Skeletal muscle tissue (tissue), 4 donors: ENCODE results near the gene FAM131B. TPM values are rescaled to one million over a fixed set of nuclear protein-coding genes. Genes with fewer than 3 reads are reported as not detected.

Experiments used
- H3K27ac ChIP-seq: one replicate; pipeline ENCODE4 v1.7.0; 2013; ENCODE audit warnings: mild to moderate bottlenecking, low read depth, low read length, inconsistent platforms
- H3K27me3 ChIP-seq, 3 donors: one replicate each; pipeline ENCODE4 v1.7.0; 2013; ENCODE audit warnings: low read length in 3 of 3; ENCODE audit not compliant: control insufficient read depth in 3 of 3, insufficient read depth in 3 of 3
- H3K36me3 ChIP-seq, 3 donors: one replicate each; pipeline ENCODE4 v1.7.0; 2013; ENCODE audit warnings: low read length in 3 of 3; ENCODE audit not compliant: control insufficient read depth in 3 of 3, insufficient read depth in 3 of 3
- H3K4me1 ChIP-seq, 3 donors: one replicate each; pipeline ENCODE4 v1.7.0; 2013; ENCODE audit warnings: low read length in 3 of 3, mild to moderate bottlenecking in 3 of 3; ENCODE audit not compliant: control insufficient read depth in 3 of 3, insufficient read depth in 3 of 3
- H3K4me3 ChIP-seq, 3 donors: one replicate each; pipeline ENCODE4 v1.7.0; 2013; ENCODE audit warnings: low read length in 3 of 3
- H3K9ac ChIP-seq, 3 donors: one replicate each; pipeline ENCODE4 v1.7.0; 2013; ENCODE audit warnings: low read length in 3 of 3, mild to moderate bottlenecking in 3 of 3, moderate library complexity in 2 of 3, low read depth in 1 of 3
- H3K9me3 ChIP-seq, 3 donors: one replicate each; pipeline ENCODE4 v1.7.0; 2013; ENCODE audit warnings: low read length in 3 of 3; ENCODE audit not compliant: control insufficient read depth in 3 of 3
- total RNA-seq: library from RNA; depleted of rRNA; stranded (reverse); fragments of >200 nt; gene quantifications from one replicate; pipeline ENCODE4 v1.2.3, GENCODE V29; 2014
- donor health status: Osteomylitis.

Gene FAM131B
- total RNA-seq, 1 donor from 2014 or later, result 1.0 TPM

DNA sequence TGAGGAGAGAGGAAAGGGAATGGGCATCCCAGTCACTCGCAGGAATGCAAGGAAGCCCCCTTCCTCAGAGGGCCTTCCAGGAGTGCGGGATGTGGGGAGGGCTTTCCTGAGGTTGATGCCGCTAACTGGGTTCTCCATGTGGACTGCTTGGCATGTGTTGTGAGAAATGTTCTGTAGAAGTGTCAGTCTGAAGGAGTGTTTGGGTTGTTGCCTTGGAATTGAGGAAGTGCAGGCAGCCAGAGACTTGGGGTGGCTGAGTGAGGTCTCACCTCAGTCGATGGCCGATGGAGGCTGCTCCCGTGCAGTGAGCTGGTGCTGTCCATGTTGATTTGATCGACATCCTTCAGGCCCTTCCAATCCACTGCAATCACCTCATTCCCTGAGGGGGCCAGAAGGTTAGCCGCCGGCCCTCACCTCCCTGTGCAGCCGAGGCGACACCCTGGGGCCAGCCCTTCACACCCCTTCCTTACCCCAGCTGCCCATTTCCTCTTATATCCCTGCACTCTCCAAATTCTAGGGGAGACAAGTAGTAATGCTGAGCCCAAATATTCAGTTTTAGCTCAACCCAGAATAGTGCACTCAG lies 2.7 kb downstream of the FAM131B start:
- H3K4me3 ChIP-seq, result no peak overlapping the region
- no peaks in the 10 kb centered on the region for H3K36me3 ChIP-seq
- no peak overlapping the region for H3K27ac ChIP-seq
- H3K4me1 ChIP-seq, result peaks cover 0 to 6% (median 4%) of the 10 kb centered on the region in 3 donors
- H3K9ac ChIP-seq, result no peak overlapping the region
- peaks cover 20 to 38% (median 32%) of the 10 kb centered on the region in 3 donors for H3K27me3 ChIP-seq
- H3K9me3 ChIP-seq, result no peaks in the 10 kb centered on the region

- peaks cover 20 to 29% (median 26%) of the 10 kb centered on the region in 3 donors for H3K27me3 ChIP-seq
- no peaks in the 10 kb centered on the region for H3K9me3 ChIP-seq
- no peak overlapping the region for H3K27ac ChIP-seq
Measured at GRCh38 chr7:143358626-143359025, 3.9 kb downstream of the FAM131B start.

DNA sequence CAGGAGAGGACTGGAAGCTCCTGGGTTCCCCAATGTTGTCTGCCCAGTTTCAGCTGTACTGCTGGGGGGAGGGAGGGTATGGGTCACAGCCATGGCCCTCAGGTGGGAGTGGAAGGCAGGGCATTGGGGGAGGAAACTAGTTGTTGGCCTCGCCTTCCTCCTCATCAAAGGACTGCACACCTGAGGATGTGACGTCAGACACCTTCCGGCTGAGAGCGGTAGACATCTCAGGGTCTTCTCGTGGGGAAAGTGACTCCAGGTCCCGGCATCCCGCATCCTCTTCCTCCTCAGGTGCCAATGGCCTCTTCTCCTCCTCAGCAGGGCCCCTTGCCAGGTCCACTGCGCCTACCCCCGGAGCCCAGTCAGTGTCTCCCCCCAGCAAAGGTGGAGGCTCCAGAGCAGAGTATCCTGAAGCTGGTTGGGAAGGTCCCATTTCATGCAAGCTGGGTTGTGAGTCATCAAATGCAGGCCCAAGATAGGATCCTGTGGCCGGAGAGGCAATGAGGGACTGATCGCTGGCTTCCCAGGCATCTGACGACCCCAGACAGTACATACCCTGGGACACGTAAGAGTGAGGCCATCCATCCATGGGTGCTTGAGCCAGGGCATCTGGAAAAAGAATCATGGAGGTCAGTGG lies 6.0 kb downstream of the FAM131B start:
- H3K4me3 ChIP-seq, result no peak overlapping the region
- H3K27me3 ChIP-seq, result peaks cover 8 to 18% (median 12%) of the 10 kb centered on the region in 3 donors
- H3K36me3 ChIP-seq, result peaks cover 0 to 8% (median under 1%) of the 10 kb centered on the region in 3 donors
- no peaks in the 10 kb centered on the region for H3K9me3 ChIP-seq
- H3K9ac ChIP-seq, result no peak overlapping the region
- no peaks in the 10 kb centered on the region for H3K4me1 ChIP-seq
- no peak overlapping the region for H3K27ac ChIP-seq

More at GRCh38 chr7:143358626-143359025, 3.9 kb downstream of the FAM131B start:
- Histone ChIP-seq H3K9ac (no peak overlapping the region), H3K36me3 (no peaks in the 10 kb centered on the region), H3K4me1 (peaks cover 0 to 6% (median 4%) of the 10 kb centered on the region in 3 donors), H3K4me3 (no peak overlapping the region)

GRCh38 chr7:143355450-143356385 lies 6.8 kb downstream of the FAM131B start:
- Histone ChIP-seq H3K36me3 (peaks cover 0 to 12% (median 6%) of the 10 kb centered on the region in 3 donors), H3K4me1 (no peaks in the 10 kb centered on the region), H3K4me3 (no peak overlapping the region), H3K27ac (no peak overlapping the region), H3K27me3 (peaks cover 8 to 14% (median 8%) of the 10 kb centered on the region in 3 donors), H3K9ac (no peak overlapping the region), H3K9me3 (no peaks in the 10 kb centered on the region)

DNA sequence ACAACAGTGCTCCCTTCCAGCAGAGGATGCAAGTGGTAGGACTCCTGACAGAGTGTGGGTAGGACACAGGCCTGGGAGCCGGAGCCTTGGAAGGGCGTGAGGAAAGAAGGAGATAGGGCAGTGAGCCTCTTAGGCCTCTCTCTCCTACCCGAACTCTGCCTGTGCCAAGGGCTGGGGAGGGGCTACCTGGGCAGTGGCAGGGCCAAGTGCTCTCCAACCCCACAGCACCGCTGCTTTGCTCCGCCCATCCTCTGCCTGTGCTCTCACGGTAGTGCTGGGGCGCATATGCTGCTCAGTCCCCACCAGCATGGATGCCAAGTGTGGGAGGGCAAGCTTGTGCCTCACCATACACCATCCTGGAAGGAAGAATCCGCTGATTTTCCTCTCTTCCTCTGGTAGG lies 7.5 kb downstream of the FAM131B start:
- Histone ChIP-seq H3K9me3 (no peaks in the 10 kb centered on the region), H3K4me1 (no peaks in the 10 kb centered on the region), H3K36me3 (peaks cover 0 to 17% (median 10%) of the 10 kb centered on the region in 3 donors), H3K27ac (no peak overlapping the region), H3K27me3 (peaks cover 4 to 7% (median 5%) of the 10 kb centered on the region in 3 donors), H3K9ac (no peak overlapping the region), H3K4me3 (no peak overlapping the region)

DNA sequence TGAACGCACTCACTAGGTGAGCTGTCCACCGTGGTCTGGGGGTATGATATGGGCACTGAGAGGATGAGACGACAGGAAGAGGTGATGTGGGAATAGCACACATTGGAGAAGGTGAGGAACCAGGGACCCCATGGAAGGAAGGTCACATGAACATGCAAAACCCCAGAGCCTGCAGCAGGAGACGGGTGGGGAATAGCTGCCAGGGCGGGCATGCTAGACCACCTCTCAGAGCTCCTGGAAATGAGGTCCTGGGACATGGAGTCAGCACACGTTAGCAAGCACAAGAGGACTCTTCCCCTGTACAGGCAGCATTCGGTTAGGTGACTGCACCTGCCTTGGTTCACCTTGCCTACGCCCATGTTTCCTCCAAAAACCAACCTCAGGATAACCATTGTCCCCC lies 8.1 kb downstream of the FAM131B start:
- no peak overlapping the region for H3K9ac ChIP-seq
- no peak overlapping the region for H3K27ac ChIP-seq
- peaks cover 4 to 22% (median 10%) of the 10 kb centered on the region in 3 donors for H3K36me3 ChIP-seq
- H3K4me3 ChIP-seq, result no peak overlapping the region
- H3K9me3 ChIP-seq, result no peaks in the 10 kb centered on the region
- H3K4me1 ChIP-seq, result no peaks in the 10 kb centered on the region
- peaks cover 0 to 3% (median 2%) of the 10 kb centered on the region in 3 donors for H3K27me3 ChIP-seq

DNA sequence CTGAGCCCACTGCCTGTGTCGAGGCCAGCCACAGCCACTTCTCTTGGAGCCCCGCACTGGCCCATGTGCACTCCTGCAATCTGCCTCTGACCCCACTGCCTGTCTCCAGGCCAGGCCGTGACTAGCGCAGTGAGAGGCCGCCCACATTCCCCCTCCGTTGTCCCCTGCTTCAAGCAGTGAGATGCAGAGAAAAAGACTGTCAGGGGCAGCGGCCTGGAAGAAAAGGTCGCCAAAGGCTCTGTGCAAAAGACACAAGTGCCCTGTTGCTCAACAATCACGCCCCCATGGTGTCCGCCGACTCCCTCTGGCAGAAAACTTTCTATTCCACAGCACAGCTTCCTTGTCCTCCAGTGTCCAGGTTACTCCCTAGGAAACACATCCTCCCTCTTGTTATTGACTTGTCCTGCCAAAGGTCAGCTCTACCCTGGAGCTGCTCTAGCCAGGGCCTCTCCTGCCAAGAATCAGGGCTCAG lies 9.9 kb downstream of the FAM131B start:
- Histone ChIP-seq H3K27ac (no peak overlapping the region), H3K9me3 (no peaks in the 10 kb centered on the region), H3K27me3 (no peaks in the 10 kb centered on the region)

GRCh38 chr7:143351574-143351973 lies 10.9 kb downstream of the FAM131B start:
- Histone ChIP-seq H3K9ac (no peak overlapping the region), H3K4me3 (no peak overlapping the region), H3K4me1 (no peaks in the 10 kb centered on the region), H3K9me3 (no peaks in the 10 kb centered on the region), H3K27me3 (no peaks in the 10 kb centered on the region), H3K27ac (no peak overlapping the region), H3K36me3 (peaks cover 13 to 26% (median 24%) of the 10 kb centered on the region in 3 donors)

More for the DNA sequence above, 9.9 kb downstream of the FAM131B start:
- H3K4me1 ChIP-seq, result no peaks in the 10 kb centered on the region
- H3K36me3 ChIP-seq, result peaks cover 11 to 25% (median 20%) of the 10 kb centered on the region in 3 donors
- H3K4me3 ChIP-seq, result no peak overlapping the region
- no peak overlapping the region for H3K9ac ChIP-seq

- H3K4me3 ChIP-seq, result no peak overlapping the region
- no peak overlapping the region for H3K27ac ChIP-seq
- no peak overlapping the region for H3K9ac ChIP-seq
- H3K27me3 ChIP-seq, result no peaks in the 10 kb centered on the region
- peaks cover 14 to 29% (median 27%) of the 10 kb centered on the region in 3 donors for H3K36me3 ChIP-seq
- no peaks in the 10 kb centered on the region for H3K4me1 ChIP-seq
- H3K9me3 ChIP-seq, result no peaks in the 10 kb centered on the region
Measured at GRCh38 chr7:143351060-143351459, 11.5 kb downstream of the FAM131B start.
